WI38 (cell line): Measurements from ENCODE around the gene RUNX2.

Experiments
- H3K4me3 ChIP-seq: 2 replicates; pipeline ENCODE4 v1.5.1; 2011; ENCODE audit warnings: low read depth, mild to moderate bottlenecking, control low read depth, low read length
- TF ChIP-seq, protein P1 (sequence below): IDR thresholded peaks from 2 replicates; pipeline ENCODE4 v1.5.1; 2012; ENCODE audit warnings: low read depth, mild to moderate bottlenecking, control low read depth, low read length

RUNX2 gene

DNA sequence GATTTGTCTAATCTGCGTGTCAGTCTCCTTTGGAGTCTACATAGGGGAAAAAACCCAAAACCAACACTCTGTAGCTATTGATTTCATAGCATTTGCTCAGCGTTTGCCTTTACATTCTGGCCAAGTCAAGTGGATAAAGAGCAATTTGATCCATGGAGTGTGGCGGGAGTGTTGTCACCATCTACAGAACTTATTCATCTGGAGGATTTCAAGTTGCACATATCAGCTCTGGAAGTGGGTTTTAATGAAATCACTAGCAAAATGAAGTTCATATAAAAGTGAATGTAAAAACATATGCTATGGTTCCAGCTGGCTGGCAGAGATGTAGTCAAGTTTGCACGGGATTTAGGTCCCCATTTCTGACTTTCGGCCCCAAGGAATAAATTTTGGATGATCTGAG, 269.3 kb downstream of the RUNX2 start:
- H3K4me3 ChIP-seq: no peak overlapping the region
- TF ChIP-seq, protein P1, sequence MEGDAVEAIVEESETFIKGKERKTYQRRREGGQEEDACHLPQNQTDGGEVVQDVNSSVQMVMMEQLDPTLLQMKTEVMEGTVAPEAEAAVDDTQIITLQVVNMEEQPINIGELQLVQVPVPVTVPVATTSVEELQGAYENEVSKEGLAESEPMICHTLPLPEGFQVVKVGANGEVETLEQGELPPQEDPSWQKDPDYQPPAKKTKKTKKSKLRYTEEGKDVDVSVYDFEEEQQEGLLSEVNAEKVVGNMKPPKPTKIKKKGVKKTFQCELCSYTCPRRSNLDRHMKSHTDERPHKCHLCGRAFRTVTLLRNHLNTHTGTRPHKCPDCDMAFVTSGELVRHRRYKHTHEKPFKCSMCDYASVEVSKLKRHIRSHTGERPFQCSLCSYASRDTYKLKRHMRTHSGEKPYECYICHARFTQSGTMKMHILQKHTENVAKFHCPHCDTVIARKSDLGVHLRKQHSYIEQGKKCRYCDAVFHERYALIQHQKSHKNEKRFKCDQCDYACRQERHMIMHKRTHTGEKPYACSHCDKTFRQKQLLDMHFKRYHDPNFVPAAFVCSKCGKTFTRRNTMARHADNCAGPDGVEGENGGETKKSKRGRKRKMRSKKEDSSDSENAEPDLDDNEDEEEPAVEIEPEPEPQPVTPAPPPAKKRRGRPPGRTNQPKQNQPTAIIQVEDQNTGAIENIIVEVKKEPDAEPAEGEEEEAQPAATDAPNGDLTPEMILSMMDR: no peak

DNA sequence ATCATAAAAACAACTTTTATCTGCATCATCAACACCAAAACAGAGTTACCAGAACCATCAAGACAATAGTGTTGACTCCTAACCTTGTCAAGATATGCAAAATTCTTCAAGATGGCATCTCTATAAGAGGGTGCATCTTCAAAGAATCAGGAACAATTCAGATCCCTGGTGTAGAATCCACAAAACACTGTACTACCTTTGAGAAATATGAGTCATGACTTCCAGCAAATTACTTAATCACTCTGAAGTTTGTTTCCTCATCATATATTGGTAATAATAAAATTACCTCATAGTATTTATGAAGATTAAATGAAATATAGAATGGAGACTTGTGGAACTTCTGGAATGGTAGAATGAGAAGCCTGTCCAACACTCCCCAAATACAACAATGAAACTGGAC, 270.9 kb downstream of the RUNX2 start:
- TF ChIP-seq, protein P1: no peak

DNA sequence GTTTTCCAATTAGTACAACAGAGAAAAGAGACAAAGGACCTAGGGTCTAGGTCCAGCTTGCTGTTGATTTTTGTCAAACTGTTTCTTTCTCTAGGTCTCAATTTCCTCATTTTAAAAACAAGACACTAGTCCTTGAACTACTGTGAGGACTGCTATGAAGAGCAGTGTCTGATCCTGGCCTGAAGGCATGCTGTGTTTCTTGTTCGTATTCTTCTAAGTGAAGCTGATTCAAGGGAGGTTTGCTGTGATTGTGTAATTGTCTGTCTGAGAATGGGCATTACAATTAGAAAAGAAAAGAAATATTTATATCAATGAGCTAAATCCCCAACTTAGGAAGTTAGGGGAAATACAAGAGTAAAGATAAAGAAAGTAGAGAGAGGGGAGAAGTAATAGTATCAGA, 277.8 kb downstream of the RUNX2 start:
- no peak overlapping the region for H3K4me3 ChIP-seq
- TF ChIP-seq, protein P1: no peak

More for the DNA sequence above, 270.9 kb downstream of the RUNX2 start:
- H3K4me3 ChIP-seq: no peak overlapping the region

DNA sequence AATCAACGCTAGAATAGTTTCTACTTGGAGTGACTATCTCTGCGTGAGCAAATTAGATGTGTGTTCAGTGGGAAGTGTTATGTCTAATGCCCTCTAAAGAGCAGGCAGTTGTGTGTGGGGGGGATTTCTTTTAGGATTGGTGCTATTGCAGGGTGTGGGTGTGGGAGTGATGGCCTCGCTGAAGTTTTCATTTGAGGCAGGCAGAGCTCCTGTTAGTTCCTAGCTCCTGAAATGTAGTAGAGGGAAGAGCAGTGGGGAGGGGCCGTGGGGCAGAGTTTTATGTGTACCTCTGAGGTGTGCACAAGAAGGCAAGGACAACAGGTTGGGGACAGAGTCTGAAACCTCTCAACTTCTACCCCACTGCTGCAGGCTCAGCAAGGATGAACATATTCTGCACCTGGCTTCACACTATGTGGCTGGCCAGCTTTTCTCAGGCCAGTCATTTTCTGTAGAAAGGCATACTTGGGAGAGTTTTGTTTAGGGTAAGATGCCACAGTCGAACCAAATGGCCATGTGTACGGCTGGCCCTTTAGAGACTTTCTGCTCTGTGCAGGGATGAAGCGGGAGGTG, 278.8 kb downstream of the RUNX2 start:
- TF ChIP-seq, protein P1: no peak
- H3K4me3 ChIP-seq: no peak overlapping the region

DNA sequence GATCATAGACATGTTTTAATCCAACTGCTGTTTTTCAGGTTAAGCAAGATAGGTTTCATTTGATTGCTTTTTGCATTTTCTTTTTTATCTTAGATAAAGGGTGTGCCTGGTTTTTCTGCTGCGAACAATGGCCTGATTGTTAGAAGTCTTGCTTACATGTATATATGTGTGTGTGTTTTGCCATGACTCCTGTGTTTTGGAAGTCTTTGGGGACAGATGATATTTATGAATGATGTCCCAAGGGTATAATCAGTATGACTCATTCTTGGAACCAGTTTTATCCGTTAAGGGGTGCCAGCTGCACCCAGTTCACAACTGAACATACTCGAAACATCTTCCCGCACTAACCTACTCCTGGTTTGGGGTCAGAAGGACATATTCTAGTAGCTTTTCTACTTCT, 279.7 kb downstream of the RUNX2 start:
- TF ChIP-seq, protein P1: no peak
- no peak overlapping the region for H3K4me3 ChIP-seq

DNA sequence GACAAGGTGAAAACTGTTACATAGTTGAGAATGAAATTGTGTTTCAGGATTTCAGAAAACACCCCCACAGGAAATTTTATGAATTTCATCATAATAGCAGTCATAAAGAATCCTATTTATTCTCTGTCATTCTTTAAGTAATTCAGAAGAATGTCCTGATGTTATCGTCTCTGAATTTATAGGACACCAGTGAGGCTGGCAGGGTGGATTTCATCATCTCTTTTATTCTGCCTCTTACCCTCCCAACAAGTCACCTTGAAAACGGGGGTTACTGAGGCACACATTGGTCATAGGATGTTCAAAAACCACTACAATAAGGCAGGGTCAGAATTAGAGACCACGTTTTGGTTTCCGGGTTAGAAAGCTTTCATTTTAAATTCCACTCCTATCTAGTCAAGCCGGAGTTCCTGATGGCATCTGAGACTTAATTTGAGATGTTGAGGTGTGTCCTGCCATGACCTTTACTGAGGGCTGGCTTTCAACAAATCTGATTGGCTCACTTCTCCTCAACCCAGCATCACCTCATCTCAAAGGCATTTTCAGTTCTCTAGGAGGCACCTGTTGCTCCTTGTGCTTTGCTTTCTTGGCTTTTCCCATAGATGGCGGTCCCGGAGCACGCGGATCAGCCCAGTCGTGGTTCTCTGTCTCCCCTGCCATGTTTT, 280.3 kb downstream of the RUNX2 start:
- no peak overlapping the region for H3K4me3 ChIP-seq
- TF ChIP-seq, protein P1: no peak

DNA sequence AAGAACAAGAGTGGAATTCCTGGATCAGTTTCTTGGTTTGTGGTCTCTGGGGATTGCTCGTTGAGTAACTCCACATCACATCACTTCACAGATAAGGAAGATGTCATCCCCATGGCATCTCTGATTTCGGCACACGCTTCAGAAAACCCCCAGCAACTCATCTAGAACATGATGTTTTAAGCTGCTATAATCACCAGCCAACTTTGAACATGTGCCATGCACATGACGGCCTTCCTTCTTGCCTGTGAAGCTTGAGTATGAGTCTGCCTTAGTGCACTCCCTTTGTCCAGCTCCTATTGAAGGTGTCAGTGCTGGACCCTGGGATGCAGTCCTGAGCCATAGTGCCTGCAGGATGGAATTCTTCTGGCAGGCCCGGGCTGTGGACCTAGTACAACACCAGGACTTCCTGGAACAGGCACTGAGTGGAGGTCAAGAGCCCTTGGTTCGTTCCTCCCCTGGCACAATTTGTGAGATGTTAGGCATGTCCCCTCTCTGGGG, 281.1 kb downstream of the RUNX2 start:
- no peak overlapping the region for H3K4me3 ChIP-seq
- TF ChIP-seq, protein P1: no peak
